Measurements from ENCODE around the gene SP6. TPM values are rescaled to one million over a fixed set of nuclear protein-coding genes. Genes with fewer than 3 reads are reported as not detected.

SP6 gene
- total and polyA plus RNA-seq, 3 donors from 2014 or later, result 0.31 to 0.79 (median 0.43) TPM

- Histone ChIP-seq H3K27me3 (no peaks in the 10 kb centered on the region), H3K4me3 (no peak overlapping the region), H3K36me3 (ENCODE audit: low read depth, missing control alignments) (no peaks in the 10 kb centered on the region), H3K27ac (no peak overlapping the region), H3K4me1 (no peaks in the 10 kb centered on the region), H3K9me3 (no peaks in the 10 kb centered on the region)
- WGBS, 2 donors, result 62 to 68% methylated on average over 8 to 10 of the region's 10 CpGs
- no peak for TF ChIP-seq POLR2A (IDR thresholded peaks at IDR 0.05)
- TF ChIP-seq, protein P1, sequence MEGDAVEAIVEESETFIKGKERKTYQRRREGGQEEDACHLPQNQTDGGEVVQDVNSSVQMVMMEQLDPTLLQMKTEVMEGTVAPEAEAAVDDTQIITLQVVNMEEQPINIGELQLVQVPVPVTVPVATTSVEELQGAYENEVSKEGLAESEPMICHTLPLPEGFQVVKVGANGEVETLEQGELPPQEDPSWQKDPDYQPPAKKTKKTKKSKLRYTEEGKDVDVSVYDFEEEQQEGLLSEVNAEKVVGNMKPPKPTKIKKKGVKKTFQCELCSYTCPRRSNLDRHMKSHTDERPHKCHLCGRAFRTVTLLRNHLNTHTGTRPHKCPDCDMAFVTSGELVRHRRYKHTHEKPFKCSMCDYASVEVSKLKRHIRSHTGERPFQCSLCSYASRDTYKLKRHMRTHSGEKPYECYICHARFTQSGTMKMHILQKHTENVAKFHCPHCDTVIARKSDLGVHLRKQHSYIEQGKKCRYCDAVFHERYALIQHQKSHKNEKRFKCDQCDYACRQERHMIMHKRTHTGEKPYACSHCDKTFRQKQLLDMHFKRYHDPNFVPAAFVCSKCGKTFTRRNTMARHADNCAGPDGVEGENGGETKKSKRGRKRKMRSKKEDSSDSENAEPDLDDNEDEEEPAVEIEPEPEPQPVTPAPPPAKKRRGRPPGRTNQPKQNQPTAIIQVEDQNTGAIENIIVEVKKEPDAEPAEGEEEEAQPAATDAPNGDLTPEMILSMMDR (IDR thresholded peaks at IDR 0.05), result no peak
- intact Hi-C loops (cut with DNase I; ENCODE audit: low total_unique reads), result no loop called here
- no peak for DNase-seq
Observed at GRCh38 chr17:47810200-47810821, 40.7 kb downstream of the SP6 start.

GRCh38 chr17:47808830-47809480 is 42.0 kb downstream of the SP6 start:
- WGBS, 2 donors, result 91 to 94% methylated on average over 12 to 21 of the region's 22 CpGs
- Histone ChIP-seq H3K4me1 (no peaks in the 10 kb centered on the region), H3K4me3 (no peak overlapping the region), H3K9me3 (no peaks in the 10 kb centered on the region), H3K27ac (no peak overlapping the region), H3K27me3 (no peaks in the 10 kb centered on the region), H3K36me3 (ENCODE audit: low read depth, missing control alignments) (no peaks in the 10 kb centered on the region)
- intact Hi-C loops (cut with DNase I; ENCODE audit: low total_unique reads), result no loop called here
- TF ChIP-seq, protein P1 (IDR thresholded peaks at IDR 0.05), result no peak
- no peak for TF ChIP-seq POLR2A (IDR thresholded peaks at IDR 0.05)
- DNase-seq, result no peak

DNA sequence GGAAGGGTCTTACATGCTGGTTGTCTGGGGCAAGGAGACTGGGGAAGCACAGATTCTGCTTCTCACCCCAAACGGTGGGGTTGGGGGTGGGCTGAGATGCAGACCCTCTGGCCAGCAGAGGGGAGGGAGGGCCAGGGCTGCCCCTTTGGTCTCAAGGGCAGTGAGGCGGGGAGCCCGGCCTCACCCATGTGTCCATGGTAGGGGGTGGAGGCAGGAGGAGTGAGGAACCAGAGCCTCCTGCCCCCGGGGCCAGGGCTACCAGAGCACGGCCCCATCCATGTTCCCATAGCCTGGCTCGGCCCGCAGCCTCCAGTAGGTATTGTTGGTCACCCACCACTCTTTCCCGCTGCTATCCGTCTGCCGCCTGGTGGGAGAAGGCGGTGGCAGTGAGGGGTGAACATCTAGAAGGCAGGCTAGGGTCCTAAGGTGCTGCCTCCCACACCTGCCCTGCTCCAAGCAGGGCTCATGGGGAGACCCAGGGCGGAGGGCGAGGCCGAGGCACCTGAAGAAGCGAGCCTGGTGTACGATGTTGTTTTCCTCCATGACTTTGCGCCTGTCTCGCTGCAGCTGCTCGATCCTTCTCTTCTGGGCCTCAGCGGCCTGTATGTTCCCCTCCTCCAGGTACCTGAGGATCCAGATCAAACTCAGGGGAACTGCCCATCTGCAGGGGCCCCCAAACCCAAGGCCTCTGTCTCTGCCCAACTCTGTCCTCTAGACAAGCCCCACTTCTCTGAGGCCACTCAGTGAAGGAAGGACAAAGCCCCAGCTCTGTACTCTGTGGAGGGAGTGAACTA is 42.7 kb downstream of the SP6 start:
- H3K4me1 ChIP-seq, result no peaks in the 10 kb centered on the region
- H3K9me3 ChIP-seq, result no peaks in the 10 kb centered on the region
- DNase-seq, result no peak
- no peak overlapping the region for H3K4me3 ChIP-seq
- TF ChIP-seq POLR2A (IDR thresholded peaks at IDR 0.05), result no peak
- TF ChIP-seq, protein P1 (IDR thresholded peaks at IDR 0.05), result no peak
- H3K27ac ChIP-seq, result no peak overlapping the region
- WGBS, 2 donors, result 91 to 94% methylated on average over 12 to 20 of the region's 20 CpGs
- H3K36me3 ChIP-seq (ENCODE audit: low read depth, missing control alignments), result no peaks in the 10 kb centered on the region
- H3K27me3 ChIP-seq, result no peaks in the 10 kb centered on the region
- intact Hi-C loops (cut with DNase I; ENCODE audit: low total_unique reads), result no loop called here

DNA sequence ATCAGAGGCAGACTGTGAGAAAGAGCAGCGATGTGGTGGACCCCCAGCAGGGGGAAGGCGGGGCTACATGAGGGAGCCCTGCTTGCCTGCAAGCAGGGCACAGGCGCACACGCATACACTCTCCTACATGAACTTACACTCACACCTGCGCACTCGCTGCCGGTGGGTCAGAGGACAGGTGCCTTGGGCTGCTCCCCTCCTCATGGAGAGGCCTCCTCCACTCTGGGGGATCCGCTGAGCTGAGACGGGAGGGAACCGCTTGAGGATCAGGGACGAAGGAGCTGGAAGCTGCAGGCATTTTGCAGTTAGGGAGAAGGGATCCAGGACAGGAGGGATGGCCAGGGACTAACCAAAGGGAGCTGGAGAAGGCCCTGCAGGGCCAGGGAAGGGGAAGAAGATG is 43.5 kb downstream of the SP6 start:
- H3K27me3 ChIP-seq, result no peaks in the 10 kb centered on the region
- no peak overlapping the region for H3K27ac ChIP-seq
- no peaks in the 10 kb centered on the region for H3K9me3 ChIP-seq
- no peak for TF ChIP-seq POLR2A (IDR thresholded peaks at IDR 0.05)
- TF ChIP-seq, protein P1 (IDR thresholded peaks at IDR 0.05), result no peak
- 80 to 81% methylated on average over 2 to 11 of the region's 11 CpGs for WGBS, 2 donors
- H3K36me3 ChIP-seq (ENCODE audit: low read depth, missing control alignments), result no peaks in the 10 kb centered on the region
- no peaks in the 10 kb centered on the region for H3K4me1 ChIP-seq
- intact Hi-C loops (cut with DNase I; ENCODE audit: low total_unique reads), result no loop called here
- H3K4me3 ChIP-seq, result no peak overlapping the region
- no peak for DNase-seq
